Measurements from ENCODE around the gene UBE2E2. TPM values are rescaled to one million over a fixed set of nuclear protein-coding genes. Genes with fewer than 3 reads are reported as not detected.

UBE2E2 gene
- total RNA-seq, 1 donor from 2014 or later = 45.9 TPM

- H3K4me3 ChIP-seq = no peak overlapping the region
- DNase-seq (no peak), ATAC-seq (no peak)
- no peaks in the 10 kb centered on the region for H3K36me3 ChIP-seq
- no peaks in the 10 kb centered on the region for H3K4me1 ChIP-seq
- intact Hi-C loops (cut with DNase I) = no loop called here
- H3K9me3 ChIP-seq = no peaks in the 10 kb centered on the region
- H3K27me3 ChIP-seq = no peaks in the 10 kb centered on the region
- H3K27ac ChIP-seq = no peak overlapping the region
- TF ChIP-seq, protein P1, sequence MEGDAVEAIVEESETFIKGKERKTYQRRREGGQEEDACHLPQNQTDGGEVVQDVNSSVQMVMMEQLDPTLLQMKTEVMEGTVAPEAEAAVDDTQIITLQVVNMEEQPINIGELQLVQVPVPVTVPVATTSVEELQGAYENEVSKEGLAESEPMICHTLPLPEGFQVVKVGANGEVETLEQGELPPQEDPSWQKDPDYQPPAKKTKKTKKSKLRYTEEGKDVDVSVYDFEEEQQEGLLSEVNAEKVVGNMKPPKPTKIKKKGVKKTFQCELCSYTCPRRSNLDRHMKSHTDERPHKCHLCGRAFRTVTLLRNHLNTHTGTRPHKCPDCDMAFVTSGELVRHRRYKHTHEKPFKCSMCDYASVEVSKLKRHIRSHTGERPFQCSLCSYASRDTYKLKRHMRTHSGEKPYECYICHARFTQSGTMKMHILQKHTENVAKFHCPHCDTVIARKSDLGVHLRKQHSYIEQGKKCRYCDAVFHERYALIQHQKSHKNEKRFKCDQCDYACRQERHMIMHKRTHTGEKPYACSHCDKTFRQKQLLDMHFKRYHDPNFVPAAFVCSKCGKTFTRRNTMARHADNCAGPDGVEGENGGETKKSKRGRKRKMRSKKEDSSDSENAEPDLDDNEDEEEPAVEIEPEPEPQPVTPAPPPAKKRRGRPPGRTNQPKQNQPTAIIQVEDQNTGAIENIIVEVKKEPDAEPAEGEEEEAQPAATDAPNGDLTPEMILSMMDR (IDR thresholded peaks at IDR 0.05) = no peak
Measured at GRCh38 chr3:23533596-23533995, 330.5 kb downstream of the UBE2E2 start.

- no peak overlapping the region for H3K27ac ChIP-seq
- DNase-seq (no peak), ATAC-seq (no peak)
- no peaks in the 10 kb centered on the region for H3K27me3 ChIP-seq
- intact Hi-C loops (cut with DNase I) = no loop called here
- no peak overlapping the region for H3K4me3 ChIP-seq
- H3K9me3 ChIP-seq = no peaks in the 10 kb centered on the region
- no peaks in the 10 kb centered on the region for H3K4me1 ChIP-seq
- TF ChIP-seq, protein P1 (IDR thresholded peaks at IDR 0.05) = no peak
- H3K36me3 ChIP-seq = no peaks in the 10 kb centered on the region
Measured at GRCh38 chr3:23533996-23534395, 330.9 kb downstream of the UBE2E2 start.

DNA sequence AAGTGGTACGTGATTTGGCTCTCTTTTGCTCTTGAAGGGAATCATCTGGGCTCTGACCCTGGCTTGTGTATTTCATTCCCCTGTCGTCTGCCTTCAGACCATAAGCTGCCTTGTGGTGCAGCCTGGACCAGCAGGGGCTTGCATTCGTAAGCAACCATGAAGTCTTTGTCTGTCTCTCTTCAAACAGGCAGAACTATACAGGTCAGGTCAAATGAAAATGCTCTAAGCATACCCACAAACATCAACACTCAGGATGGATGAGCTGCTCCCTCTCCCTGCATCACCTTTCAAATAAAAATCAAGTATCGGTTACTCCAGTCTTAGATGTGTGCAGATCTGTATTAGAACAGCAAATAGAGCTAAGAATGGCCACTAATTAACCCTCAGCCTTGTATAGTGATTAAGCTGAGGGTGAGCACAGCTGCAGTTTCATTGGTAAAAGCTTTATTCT, 334.0 kb downstream of the UBE2E2 start:
- Histone ChIP-seq H3K27me3 (no peaks in the 10 kb centered on the region), H3K4me1 (no peaks in the 10 kb centered on the region), H3K4me3 (no peak overlapping the region), H3K27ac (no peak overlapping the region), H3K36me3 (no peaks in the 10 kb centered on the region), H3K9me3 (no peaks in the 10 kb centered on the region)
- intact Hi-C loops (cut with DNase I) = no loop called here
- ATAC-seq (no peak), DNase-seq (no peak)
- TF ChIP-seq, protein P1 (IDR thresholded peaks at IDR 0.05) = no peak

DNA sequence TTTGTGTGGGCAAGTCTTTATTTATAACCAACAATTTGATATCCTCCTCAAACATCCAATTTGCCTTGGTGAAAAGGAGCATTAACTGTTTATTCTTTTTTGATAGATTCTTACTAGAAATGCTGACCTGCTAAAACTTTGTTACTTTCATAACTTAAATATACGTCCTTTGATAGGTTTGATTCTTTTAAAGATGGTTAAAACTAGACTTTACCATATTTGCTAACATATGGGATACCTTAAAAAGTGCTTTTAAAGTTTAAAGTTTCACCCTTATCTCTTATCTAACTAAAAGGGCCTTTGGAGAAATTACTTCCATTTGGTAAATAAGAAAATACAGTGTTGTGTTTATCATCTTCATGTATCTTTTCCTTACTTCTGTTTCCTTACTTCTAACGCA, 336.1 kb downstream of the UBE2E2 start:
- Histone ChIP-seq H3K4me3 (no peak overlapping the region), H3K4me1 (no peaks in the 10 kb centered on the region), H3K27ac (no peak overlapping the region), H3K36me3 (no peaks in the 10 kb centered on the region), H3K9me3 (no peaks in the 10 kb centered on the region), H3K27me3 (no peaks in the 10 kb centered on the region)
- ATAC-seq (no peak), DNase-seq (no peak)
- intact Hi-C loops (cut with DNase I) = no loop called here
- TF ChIP-seq, protein P1 (IDR thresholded peaks at IDR 0.05) = no peak

DNA sequence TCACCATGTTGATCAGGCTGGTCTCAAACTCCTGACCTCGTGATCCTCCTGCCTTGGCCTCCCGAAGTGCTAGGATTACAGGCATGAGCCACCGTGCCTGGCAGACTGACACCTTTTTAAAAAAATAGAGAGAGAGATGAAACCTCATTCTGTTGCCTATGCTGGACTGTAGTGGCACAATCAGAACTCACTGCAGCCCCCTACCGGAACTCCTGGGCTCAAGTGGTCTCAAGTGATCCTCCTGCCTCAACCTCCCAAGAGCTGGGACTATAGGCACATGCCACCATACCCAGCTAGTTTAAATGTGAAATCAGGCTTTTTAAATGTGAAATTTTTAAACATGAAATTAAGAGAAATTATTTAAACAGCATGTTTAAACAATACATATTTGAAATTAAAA, 337.5 kb downstream of the UBE2E2 start:
- H3K9me3 ChIP-seq = no peaks in the 10 kb centered on the region
- no peaks in the 10 kb centered on the region for H3K4me1 ChIP-seq
- H3K27me3 ChIP-seq = no peaks in the 10 kb centered on the region
- TF ChIP-seq, protein P1 (IDR thresholded peaks at IDR 0.05) = no peak
- DNase-seq (no peak), ATAC-seq (no peak)
- H3K4me3 ChIP-seq = no peak overlapping the region
- H3K27ac ChIP-seq = no peak overlapping the region
- H3K36me3 ChIP-seq = no peaks in the 10 kb centered on the region
- intact Hi-C loops (cut with DNase I) = no loop called here

DNA sequence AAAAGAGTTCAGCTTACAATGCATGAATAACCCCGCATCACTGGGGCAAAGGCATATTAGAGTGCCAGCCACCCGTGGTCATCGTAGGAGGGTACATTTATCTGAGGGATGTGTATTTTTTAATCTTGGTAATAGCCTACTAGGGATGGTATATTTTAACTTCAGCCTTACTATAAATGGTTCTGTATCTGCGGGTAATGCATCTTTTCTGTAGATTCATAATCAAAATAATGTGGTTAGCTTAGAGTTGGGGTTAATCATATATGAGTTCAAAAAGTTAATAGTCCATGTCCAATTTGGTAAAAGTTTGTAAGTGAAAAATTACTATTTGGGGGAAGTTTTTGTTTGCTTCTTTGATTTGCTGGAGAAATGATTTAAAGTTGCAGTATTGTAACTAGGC, 339.0 kb downstream of the UBE2E2 start:
- H3K36me3 ChIP-seq = no peaks in the 10 kb centered on the region
- H3K9me3 ChIP-seq = no peaks in the 10 kb centered on the region
- DNase-seq (no peak), ATAC-seq (no peak)
- no peak overlapping the region for H3K27ac ChIP-seq
- no peak overlapping the region for H3K4me3 ChIP-seq
- TF ChIP-seq, protein P1 (IDR thresholded peaks at IDR 0.05) = no peak
- no peaks in the 10 kb centered on the region for H3K4me1 ChIP-seq
- intact Hi-C loops (cut with DNase I) = no loop called here
- H3K27me3 ChIP-seq = no peaks in the 10 kb centered on the region

Data from upper lobe of right lung (tissue), 1 donor.